ENCODE results near the gene ARHGEF39. TPM values are rescaled to one million over a fixed set of nuclear protein-coding genes. Genes with fewer than 3 reads are reported as not detected.
"Not testable (repeated sequence)": the region's sequence is repeated elsewhere in the genome, so short reads cannot be mapped to it uniquely, and the experiment has no call there.

ARHGEF39 gene
- total RNA-seq, 5 donors from 2014 or later (not counting 1 experiment from before 2014, with no cell fraction given) = 0.12 to 1.3 (median 0.57) TPM

DNA sequence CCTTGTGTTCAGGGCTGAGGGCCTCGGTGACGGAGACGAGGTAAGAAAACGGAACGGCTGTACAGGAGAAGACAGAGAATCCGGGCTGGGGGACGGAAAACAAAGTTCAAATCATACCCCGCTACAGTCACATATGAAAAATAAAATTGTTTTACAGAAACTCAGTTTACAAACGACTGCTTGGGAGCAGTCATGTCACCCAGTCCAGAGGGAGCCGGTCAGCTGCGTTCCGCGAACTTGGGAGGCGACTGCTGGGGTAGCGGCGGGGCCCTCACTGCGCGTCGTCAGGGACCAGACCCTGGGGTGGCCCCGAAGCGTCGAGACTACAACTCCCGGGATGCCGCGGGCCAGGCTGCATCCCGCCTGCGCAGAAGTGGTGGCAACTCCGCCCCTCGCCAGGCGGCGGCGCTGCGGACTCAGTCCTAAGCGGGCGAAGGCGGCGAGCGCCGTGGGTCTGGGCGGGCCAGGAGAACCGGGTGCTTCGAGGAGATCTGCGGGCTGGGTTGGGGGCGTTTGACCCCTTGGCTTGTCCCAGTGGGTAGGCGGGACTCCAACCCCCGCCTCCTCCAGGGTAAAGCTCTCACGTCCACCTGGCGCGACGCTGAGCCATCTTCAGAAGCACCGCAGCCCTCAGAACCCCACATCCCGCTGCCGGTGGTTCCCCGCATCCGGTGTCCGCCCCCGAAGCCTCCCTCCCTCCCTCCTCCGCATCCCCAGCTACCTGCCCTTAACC lies 18.3 kb downstream of the ARHGEF39 start:
- H3K36me3 Mint-ChIP-seq = no peaks in the 10 kb centered on the region
- POLR2A ChIA-PET = interaction anchor here (0.6 to 0.9 kb wide), 7 partner anchors 8 to 747 kb away, joined by 4 to 11 read pairs (median 5); partner anchors contain the start of genes ARHGEF39 (in 1 of the 2), CCDC107 (in 1 of the 2) and RMRP (in 1 of the 2)
- WGBS (ENCODE audit: insufficient coverage) = under 1% methylated on average over 44 of the region's 58 CpGs

DNA sequence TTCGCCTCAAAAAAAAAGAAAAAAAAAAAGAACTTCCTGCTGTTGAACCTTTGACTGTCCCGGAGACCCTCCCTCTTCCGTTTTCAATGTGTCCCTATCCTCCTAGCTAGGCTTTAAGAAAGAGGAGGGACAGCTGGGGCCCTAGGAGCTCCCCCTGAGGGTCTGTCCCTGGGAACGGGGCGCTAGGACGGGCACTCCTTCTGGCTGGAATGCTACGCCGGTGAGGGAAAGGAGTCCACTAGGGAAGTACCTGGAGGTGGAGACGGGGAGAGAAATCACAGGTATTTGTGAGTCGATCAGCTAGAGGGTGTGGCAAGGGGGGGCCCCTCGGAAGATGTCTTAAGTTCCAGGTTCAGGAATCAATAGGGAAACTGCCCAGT lies 18.9 kb downstream of the ARHGEF39 start:
- H3K4me3 Mint-ChIP-seq = peak overlapping the region; percentile 85 to 97 (median 95)
- H3K4me1 ChIP-seq (ENCODE audit: control insufficient read depth in 1 of 2, extremely low read depth in 1 of 2, insufficient read depth in 2 of 2, low read length in 2 of 2) = peaks cover 26 to 72% of the 10 kb centered on the region in 2 experiments
- no peak for DNase-seq
- H3K36me3 Mint-ChIP-seq = peaks cover under 1% of the 10 kb centered on the region
- H3K27me3 ChIP-seq (replicated peaks in 1 of 2; ENCODE audit: control insufficient read depth in 2 of 2, extremely low read depth in 1 of 2, insufficient read depth in 2 of 2, low read length in 1 of 2) = no peaks in the 10 kb centered on the region
- H3K4me3 ChIP-seq (ENCODE audit: control insufficient read depth in 1 of 2, extremely low read depth in 1 of 2, low read length in 1 of 2) = peak overlapping the region; percentile 81 to 84
- ATAC-seq (replicated peaks in 1 of 4) = peak in 1 of 4 experiments; percentile 4
- CTCF ChIA-PET = interaction anchor here in 1 of 2 donors (0.6 to 6.3 kb wide), 8 partner anchors 13 to 102 kb away, joined by 3 to 122 read pairs (median 10); partner anchors contain the start of genes CCDC107, CREB3, RMRP and TLN1
- no peaks in the 10 kb centered on the region for H3K9me3 ChIP-seq
- H3K27ac Mint-ChIP-seq = peak overlapping the region; percentile 99
- H3K4me1 Mint-ChIP-seq = peaks cover 53 to 74% (median 57%) of the 10 kb centered on the region in 3 donors
- no peaks in the 10 kb centered on the region for H3K9me3 Mint-ChIP-seq
- no peaks in the 10 kb centered on the region for H3K27me3 Mint-ChIP-seq
- WGBS (ENCODE audit: insufficient coverage) = 2% methylated on average over 7 of the region's 11 CpGs
- H3K36me3 ChIP-seq (ENCODE audit: control insufficient read depth in 2 of 2, extremely low read depth in 1 of 2, insufficient read depth in 1 of 2, low read length in 1 of 2) = no peaks in the 10 kb centered on the region
- POLR2A ChIA-PET = interaction anchor here in 1 of 2 donors (0.6 to 0.9 kb wide), 2 partner anchors 12 to 552 kb away, joined by 3 to 5 read pairs; partner anchors contain the start of genes CCDC107 and RMRP
- H3K27ac ChIP-seq (ENCODE audit: low read length) = peak overlapping the region; percentile 92

More for the DNA sequence above, 18.3 kb downstream of the ARHGEF39 start:
- Histone ChIP-seq H3K36me3 (ENCODE audit: control insufficient read depth in 2 of 2, extremely low read depth in 1 of 2, insufficient read depth in 1 of 2, low read length in 1 of 2) (no peaks in the 10 kb centered on the region), H3K4me3 (ENCODE audit: control insufficient read depth in 1 of 2, extremely low read depth in 1 of 2, low read length in 1 of 2) (peak overlapping the region; percentile 81 to 84), H3K9me3 (no peaks in the 10 kb centered on the region), H3K27me3 (replicated peaks in 1 of 2; ENCODE audit: control insufficient read depth in 2 of 2, extremely low read depth in 1 of 2, insufficient read depth in 2 of 2, low read length in 1 of 2) (no peaks in the 10 kb centered on the region), H3K4me1 (ENCODE audit: control insufficient read depth in 1 of 2, extremely low read depth in 1 of 2, insufficient read depth in 2 of 2, low read length in 2 of 2) (peaks cover 31 to 78% of the 10 kb centered on the region in 2 experiments), H3K27ac (ENCODE audit: low read length) (peak overlapping the region; percentile 92)
- DNase-seq = peak; percentile 74 to 95 (median 87)
- Mint-ChIP-seq H3K4me1 (peaks cover 54 to 74% (median 59%) of the 10 kb centered on the region in 3 donors), H3K27me3 (no peaks in the 10 kb centered on the region), H3K27ac (peak overlapping the region; percentile 99), H3K4me3 (peak overlapping the region; percentile 85 to 97 (median 95)), H3K9me3 (no peaks in the 10 kb centered on the region)
- CTCF ChIA-PET = interaction anchor here (0.6 to 6.3 kb wide), 20 partner anchors 8 to 214 kb away, joined by 3 to 122 read pairs (median 4); partner anchors contain the start of genes CCDC107 (in 2 of the 2), RMRP (in 2 of the 2), CREB3 (in 1 of the 2) and TLN1 (in 1 of the 2)
- peak; percentile 83 to 87 (median 85) for ATAC-seq (replicated peaks in 1 of 4)

DNA sequence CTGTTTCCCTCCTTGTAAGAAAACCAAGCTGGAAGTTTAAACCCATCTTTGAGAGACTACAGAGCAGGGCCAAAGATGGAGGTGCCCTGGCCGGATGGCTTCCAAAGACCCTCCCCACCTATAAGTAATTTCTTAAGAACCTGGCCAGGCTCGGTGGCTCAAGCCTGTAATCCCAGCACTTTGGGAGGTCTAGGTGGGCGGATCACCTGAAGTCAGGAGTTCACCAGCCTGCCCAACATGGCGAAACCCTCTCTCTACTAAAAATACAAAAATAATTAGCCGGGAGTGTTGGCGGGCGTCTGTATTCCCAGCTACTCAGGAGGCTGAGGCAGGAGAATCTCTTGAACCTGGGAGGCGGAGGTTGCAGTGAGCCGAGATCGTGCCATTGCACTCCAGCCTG lies 19.3 kb downstream of the ARHGEF39 start:
- H3K9me3 Mint-ChIP-seq; H3K27me3 ChIP-seq (replicated peaks in 1 of 2; ENCODE audit: control insufficient read depth in 2 of 2, extremely low read depth in 1 of 2, insufficient read depth in 2 of 2, low read length in 1 of 2); H3K9me3 ChIP-seq; H3K27me3 Mint-ChIP-seq; H3K36me3 Mint-ChIP-seq; ATAC-seq (replicated peaks in 1 of 4); DNase-seq; H3K36me3 ChIP-seq (ENCODE audit: control insufficient read depth in 2 of 2, extremely low read depth in 1 of 2, insufficient read depth in 1 of 2, low read length in 1 of 2): not testable (repeated sequence)
- Histone ChIP-seq H3K4me1 (ENCODE audit: control insufficient read depth in 1 of 2, extremely low read depth in 1 of 2, insufficient read depth in 2 of 2, low read length in 2 of 2) (peaks cover 23 to 68% of the 10 kb centered on the region in 2 experiments), H3K27ac (ENCODE audit: low read length) (peak overlapping the region; percentile 92), H3K4me3 (ENCODE audit: control insufficient read depth in 1 of 2, extremely low read depth in 1 of 2, low read length in 1 of 2) (peak overlapping the region; percentile 81 to 84)
- ChIA-PET POLR2A (interaction anchor here (0.6 to 0.7 kb wide), 3 partner anchors 67 to 552 kb away, joined by 3 to 4 read pairs (median 3); no protein-coding TSS in a partner anchor), CTCF (interaction anchor here in 1 of 2 donors (0.6 to 6.3 kb wide), 8 partner anchors 13 to 103 kb away, joined by 3 to 122 read pairs (median 10); partner anchors contain the start of genes CCDC107, CREB3, RMRP and TLN1)
- Mint-ChIP-seq H3K4me3 (peak overlapping the region; percentile 85 to 97 (median 95)), H3K27ac (peak overlapping the region; percentile 99), H3K4me1 (peaks cover 53 to 74% (median 57%) of the 10 kb centered on the region in 3 donors)
- WGBS (ENCODE audit: insufficient coverage) = 33% methylated on average over 3 of the region's 10 CpGs

DNA sequence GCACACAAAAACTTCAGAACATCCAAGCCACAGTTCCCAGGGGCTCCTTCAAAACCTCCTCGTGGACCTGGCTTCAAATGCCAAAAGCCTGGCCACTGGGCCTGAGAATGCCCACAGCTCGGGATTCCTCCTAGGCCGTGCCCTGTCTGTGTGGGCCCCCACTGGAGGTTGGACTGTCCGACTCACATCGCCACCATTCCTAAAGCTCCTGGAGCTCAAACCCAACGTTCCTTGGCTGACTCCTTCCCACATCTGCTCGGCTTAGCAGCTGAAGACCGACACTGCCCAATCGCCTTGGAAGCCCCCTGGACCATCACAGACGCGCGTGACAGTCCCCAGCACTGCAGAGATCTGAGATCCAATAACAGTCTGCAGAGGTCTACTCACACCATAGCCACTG lies 21.9 kb downstream of the ARHGEF39 start:
- no peak for ATAC-seq (replicated peaks in 1 of 4)
- H3K36me3 ChIP-seq (ENCODE audit: control insufficient read depth in 2 of 2, extremely low read depth in 1 of 2, insufficient read depth in 1 of 2, low read length in 1 of 2) = no peaks in the 10 kb centered on the region
- peaks cover 59 to 72% (median 64%) of the 10 kb centered on the region in 3 donors for H3K4me1 Mint-ChIP-seq
- H3K36me3 Mint-ChIP-seq = peaks cover 9% of the 10 kb centered on the region
- H3K27me3 Mint-ChIP-seq = no peaks in the 10 kb centered on the region
- 96% methylated on average over 12 of the region's 12 CpGs for WGBS (ENCODE audit: insufficient coverage)
- H3K4me3 Mint-ChIP-seq = no peak overlapping the region
- CTCF ChIA-PET = no interaction called here
- no peaks in the 10 kb centered on the region for H3K9me3 Mint-ChIP-seq
- no peaks in the 10 kb centered on the region for H3K27me3 ChIP-seq (replicated peaks in 1 of 2; ENCODE audit: control insufficient read depth in 2 of 2, extremely low read depth in 1 of 2, insufficient read depth in 2 of 2, low read length in 1 of 2)
- POLR2A ChIA-PET = no interaction called here
- no peak overlapping the region for H3K4me3 ChIP-seq (ENCODE audit: control insufficient read depth in 1 of 2, extremely low read depth in 1 of 2, low read length in 1 of 2)
- H3K27ac Mint-ChIP-seq = peak overlapping the region in 1 of 2 donors; percentile 64
- H3K27ac ChIP-seq (ENCODE audit: low read length) = no peak overlapping the region
- H3K4me1 ChIP-seq (ENCODE audit: control insufficient read depth in 1 of 2, extremely low read depth in 1 of 2, insufficient read depth in 2 of 2, low read length in 2 of 2) = peaks cover 22 to 54% of the 10 kb centered on the region in 2 experiments
- H3K9me3 ChIP-seq = no peaks in the 10 kb centered on the region
- DNase-seq = no peak

DNA sequence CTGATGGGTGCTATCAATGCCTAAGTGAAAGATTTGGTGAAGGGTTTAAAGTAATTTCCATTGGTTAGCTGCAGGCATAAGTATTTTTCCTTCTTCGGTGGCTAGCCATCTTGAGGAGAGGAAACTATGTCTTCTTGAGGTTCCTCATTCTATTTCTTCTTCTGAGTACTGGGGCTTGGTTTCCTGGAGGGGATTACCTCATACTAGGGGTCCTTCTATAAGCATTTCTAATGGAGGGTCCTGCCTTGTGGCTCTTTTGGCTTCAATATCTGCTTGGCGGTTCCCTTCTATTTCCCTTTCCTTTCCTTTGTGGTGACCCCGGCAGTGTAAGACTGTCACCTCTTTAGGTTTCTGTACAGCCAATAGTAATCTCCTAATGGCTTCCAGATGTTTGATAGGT lies 23.5 kb downstream of the ARHGEF39 start:
- ATAC-seq (replicated peaks in 1 of 4); DNase-seq; H3K9me3 Mint-ChIP-seq; POLR2A ChIA-PET; H3K9me3 ChIP-seq; H3K36me3 ChIP-seq (ENCODE audit: control insufficient read depth in 2 of 2, extremely low read depth in 1 of 2, insufficient read depth in 1 of 2, low read length in 1 of 2); H3K36me3 Mint-ChIP-seq; H3K4me3 ChIP-seq (ENCODE audit: control insufficient read depth in 1 of 2, extremely low read depth in 1 of 2, low read length in 1 of 2); H3K27me3 ChIP-seq (replicated peaks in 1 of 2; ENCODE audit: control insufficient read depth in 2 of 2, extremely low read depth in 1 of 2, insufficient read depth in 2 of 2, low read length in 1 of 2); H3K27me3 Mint-ChIP-seq; H3K4me3 Mint-ChIP-seq; H3K27ac ChIP-seq (ENCODE audit: low read length); CTCF ChIA-PET: not testable (repeated sequence)
- peaks cover 63 to 73% (median 67%) of the 10 kb centered on the region in 3 donors for H3K4me1 Mint-ChIP-seq
- peak overlapping the region in 1 of 2 donors; percentile 55 for H3K27ac Mint-ChIP-seq
- no CpG with 5 or more reads among the region's 3 CpGs for WGBS (ENCODE audit: insufficient coverage)
- H3K4me1 ChIP-seq (ENCODE audit: control insufficient read depth in 1 of 2, extremely low read depth in 1 of 2, insufficient read depth in 2 of 2, low read length in 2 of 2) = peaks cover 19 to 52% of the 10 kb centered on the region in 2 experiments

DNA sequence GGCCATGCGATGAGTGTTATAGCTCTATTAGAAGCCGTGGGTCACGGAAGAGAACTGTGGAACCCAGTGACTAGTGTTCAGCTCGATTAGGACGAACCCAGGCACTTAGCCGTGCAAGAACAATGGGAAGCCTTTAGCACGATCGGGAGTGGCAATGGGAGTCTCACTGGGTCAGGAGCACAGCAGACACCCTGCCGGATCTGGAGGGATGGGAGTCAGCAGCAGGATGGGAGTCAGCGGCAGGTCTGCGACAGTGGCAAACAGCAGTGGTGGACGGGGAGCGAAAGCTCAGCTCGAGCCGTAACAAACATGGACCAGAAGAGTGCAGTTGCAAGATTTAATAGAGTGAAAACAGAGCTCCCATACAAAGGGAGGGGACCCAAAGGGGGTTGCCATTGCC lies 24.6 kb downstream of the ARHGEF39 start:
- not testable (repeated sequence) for H3K9me3 ChIP-seq; H3K36me3 ChIP-seq (ENCODE audit: control insufficient read depth in 2 of 2, extremely low read depth in 1 of 2, insufficient read depth in 1 of 2, low read length in 1 of 2); H3K4me3 Mint-ChIP-seq; H3K27ac ChIP-seq (ENCODE audit: low read length); H3K27me3 Mint-ChIP-seq; DNase-seq; H3K36me3 Mint-ChIP-seq; H3K4me3 ChIP-seq (ENCODE audit: control insufficient read depth in 1 of 2, extremely low read depth in 1 of 2, low read length in 1 of 2); H3K27me3 ChIP-seq (replicated peaks in 1 of 2; ENCODE audit: control insufficient read depth in 2 of 2, extremely low read depth in 1 of 2, insufficient read depth in 2 of 2, low read length in 1 of 2); ATAC-seq (replicated peaks in 1 of 4); H3K9me3 Mint-ChIP-seq
- peaks cover 67 to 73% (median 68%) of the 10 kb centered on the region in 3 donors for H3K4me1 Mint-ChIP-seq
- CTCF ChIA-PET = interaction anchor here in 1 of 2 donors (2.0 kb wide), 1 partner anchor 16 kb away, joined by 13 read pairs; the partner anchor contains the start of genes CCDC107 and RMRP
- 98% methylated on average over 8 of the region's 15 CpGs for WGBS (ENCODE audit: insufficient coverage)
- peaks cover 25 to 49% of the 10 kb centered on the region in 2 experiments for H3K4me1 ChIP-seq (ENCODE audit: control insufficient read depth in 1 of 2, extremely low read depth in 1 of 2, insufficient read depth in 2 of 2, low read length in 2 of 2)
- H3K27ac Mint-ChIP-seq = peak overlapping the region; percentile 8 to 47
- POLR2A ChIA-PET = interaction anchor here in 1 of 2 donors (1.4 kb wide), 1 partner anchor 17 kb away, joined by 4 read pairs; the partner anchor contains the start of genes CCDC107 and RMRP

Data from T-cell (primary cell).